GM08714 (cell line): ENCODE measurements around the gene ABHD16B.

Experiments
- H3K4me3 ChIP-seq: fragments of 200-500 bp; sonication (Bioruptor generic); 2 replicates; pipeline ENCODE4 v1.5.1; 2014; ENCODE audit warnings: mild to moderate bottlenecking, low read length, inconsistent platforms
- ZNF274 ChIP-seq: IDR thresholded peaks from 2 replicates; pipeline ENCODE4 v1.6.1; 2012; ENCODE audit warnings: mild to moderate bottlenecking, low read depth, low read length

Gene ABHD16B

GRCh38 chr20:63897978-63898561, 36.8 kb downstream of the ABHD16B start:
- TF ChIP-seq ZNF274 = no peak
- H3K4me3 ChIP-seq = no peak overlapping the region

DNA sequence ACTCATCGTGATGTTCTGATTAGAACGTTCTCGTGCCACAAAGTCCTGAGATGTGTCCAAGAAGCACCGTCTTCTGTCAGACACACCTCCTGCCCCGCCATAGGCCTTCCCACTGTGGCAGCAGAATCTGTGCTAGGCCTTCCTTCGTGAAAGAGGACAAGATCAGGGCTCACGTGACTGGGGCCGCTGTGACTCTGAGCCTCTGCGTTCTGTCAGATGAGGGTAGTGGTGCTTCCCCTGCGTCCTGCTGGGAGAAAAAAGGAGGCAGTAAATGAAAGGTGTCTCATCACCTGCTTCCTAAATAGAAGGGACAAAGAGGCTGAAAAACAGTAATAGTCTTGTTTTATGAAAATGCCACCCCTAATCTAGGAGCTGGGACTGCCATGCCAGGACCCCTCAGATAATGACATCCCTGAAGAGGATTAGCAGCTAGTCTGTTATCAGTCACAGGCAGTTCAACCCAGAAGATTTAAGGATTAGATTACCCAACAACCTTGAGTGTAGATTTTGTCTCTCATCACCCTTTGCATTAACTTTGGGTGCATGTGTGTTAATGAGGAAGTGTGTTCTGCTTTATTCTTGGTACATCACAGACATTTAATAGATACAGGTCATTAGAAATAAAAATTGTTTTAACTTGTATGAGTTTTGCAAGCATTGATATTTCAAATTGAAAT, 37.7 kb downstream of the ABHD16B start:
- no peak overlapping the region for H3K4me3 ChIP-seq
- TF ChIP-seq ZNF274 = no peak

- no peak overlapping the region for H3K4me3 ChIP-seq
- TF ChIP-seq ZNF274 = no peak
These were observed 39.1 kb downstream of the ABHD16B start for GRCh38 chr20:63900413-63900812.

DNA sequence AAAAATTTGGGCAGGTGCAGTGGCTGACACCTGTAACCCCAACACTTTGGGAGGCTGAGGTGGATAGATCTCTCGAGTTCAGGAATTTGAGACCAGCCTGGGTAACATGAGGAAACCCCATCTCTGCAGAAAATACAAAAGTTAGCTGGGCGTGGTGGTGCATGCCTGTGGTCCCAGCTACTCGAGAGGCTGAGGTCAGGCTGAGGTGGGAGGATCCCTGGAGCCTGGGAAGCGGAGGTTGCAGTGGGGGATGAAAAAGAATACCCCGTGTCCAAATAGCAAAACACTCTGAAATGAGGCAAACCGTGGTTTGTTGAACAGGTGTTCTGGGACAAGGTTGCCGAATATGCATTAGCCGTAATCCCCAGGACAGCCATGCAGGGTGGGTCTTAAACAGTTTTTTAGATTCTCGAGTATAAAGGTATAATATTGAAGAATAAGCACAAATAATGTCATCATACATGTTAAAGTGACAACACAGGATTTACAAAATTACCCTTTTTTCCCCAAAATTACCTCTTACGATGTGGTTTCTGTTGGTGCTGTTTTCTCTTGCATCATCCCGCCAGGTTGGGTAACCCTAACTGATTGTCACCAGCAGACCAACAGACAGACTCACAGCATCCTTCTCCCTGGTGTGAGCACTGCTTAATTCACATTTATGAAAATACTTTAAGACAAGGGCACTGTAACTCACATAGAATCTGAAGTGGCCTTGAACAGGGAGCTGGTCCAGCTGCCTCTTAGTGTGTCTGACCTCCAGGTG, 42.7 kb downstream of the ABHD16B start:
- H3K4me3 ChIP-seq = no peak overlapping the region
- no peak for TF ChIP-seq ZNF274

DNA sequence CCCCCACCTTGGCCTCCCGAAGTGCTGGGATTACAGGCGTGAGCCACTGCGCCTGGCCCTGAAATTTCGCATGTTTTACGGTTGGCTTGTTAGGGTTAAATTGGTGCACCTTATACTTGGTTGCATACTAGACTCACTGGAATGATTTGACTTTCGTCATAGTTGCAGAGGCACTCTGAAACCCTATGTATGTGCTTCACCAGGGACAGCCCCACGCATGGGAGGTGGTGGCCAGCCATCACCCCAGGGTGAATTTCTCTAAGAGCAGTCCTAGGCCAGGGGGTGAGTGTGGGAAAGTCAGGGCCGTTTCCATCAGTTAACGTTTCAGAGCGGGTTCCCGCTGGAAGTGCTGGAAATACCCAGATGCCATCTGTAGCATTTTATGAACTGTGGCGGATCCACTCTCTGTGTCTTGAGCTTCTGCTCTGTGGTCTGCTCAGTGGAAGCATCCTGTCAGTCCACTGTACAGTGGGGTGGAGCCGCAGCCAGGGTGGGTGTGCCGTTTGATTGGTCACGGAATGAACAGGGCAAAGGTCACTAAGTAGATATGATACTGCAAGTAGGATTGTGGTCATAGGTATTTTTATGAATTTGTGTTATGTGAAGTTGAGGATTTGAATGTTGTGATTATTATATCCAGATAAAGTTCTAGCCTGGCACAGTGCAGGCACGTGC, 46.8 kb downstream of the ABHD16B start:
- TF ChIP-seq ZNF274 = no peak

GRCh38 chr20:63911176-63911575, 49.9 kb downstream of the ABHD16B start:
- no peak for TF ChIP-seq ZNF274
- H3K4me3 ChIP-seq = no peak overlapping the region

More for the DNA sequence above, 46.8 kb downstream of the ABHD16B start:
- no peak overlapping the region for H3K4me3 ChIP-seq
